GM21717 (cell line): ENCODE data around the gene NT5C2.

Source experiments
- ATAC-seq: cut with Tn5 transposase; IDR thresholded peaks from one replicate; pipeline ENCODE4 v1.9.1; 2021; ENCODE audit warnings: mild to moderate bottlenecking, moderate library complexity; ENCODE audit not compliant: unreplicated experiment

Gene NT5C2

DNA sequence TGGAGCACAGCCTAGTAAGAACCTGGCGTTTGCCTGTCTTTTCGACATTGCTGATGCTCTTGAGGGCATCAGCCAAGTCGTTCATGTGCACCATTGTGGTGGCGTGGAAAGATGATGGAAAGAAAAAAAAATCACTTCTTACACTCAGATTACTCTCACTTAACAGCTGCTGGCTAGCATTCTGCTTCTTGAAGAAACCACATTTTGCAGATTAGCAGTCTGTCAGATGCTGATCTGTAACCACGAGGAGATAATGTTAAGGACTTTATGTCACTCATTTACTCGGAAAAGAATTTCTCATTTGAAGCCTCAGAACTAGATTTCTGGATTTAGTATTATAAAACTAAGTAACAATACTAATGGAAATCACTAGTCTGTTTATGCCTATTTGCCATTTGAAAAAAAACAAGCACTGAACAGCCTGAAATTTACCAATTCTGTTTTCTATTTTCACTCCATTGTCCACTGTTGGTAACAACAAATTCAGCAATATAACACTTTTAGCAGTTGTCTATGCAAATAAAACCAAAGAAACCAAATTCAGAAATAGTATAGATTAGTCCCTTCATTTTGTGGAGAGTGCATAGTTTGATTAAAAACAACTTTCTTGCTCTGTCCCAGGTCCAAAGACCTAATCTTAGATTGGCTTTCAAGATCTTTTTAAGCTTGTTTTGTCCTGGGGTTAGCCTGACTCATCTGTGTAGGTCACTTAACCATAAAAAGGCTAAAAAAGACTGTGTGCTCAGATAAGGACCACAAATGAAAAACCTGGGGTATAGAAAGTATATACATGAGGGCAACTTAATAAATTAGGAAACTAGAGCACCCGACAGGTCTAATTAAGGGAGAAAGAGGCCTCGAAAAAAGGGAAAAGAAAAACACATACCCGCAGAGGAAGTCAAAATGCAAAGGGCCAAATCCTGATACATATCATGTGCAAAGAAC is 67.5 kb downstream of the NT5C2 start:
- ATAC-seq: peak; percentile 79

GRCh38 chr10:103124420-103125096 is 68.5 kb downstream of the NT5C2 start:
- no peak for ATAC-seq

DNA sequence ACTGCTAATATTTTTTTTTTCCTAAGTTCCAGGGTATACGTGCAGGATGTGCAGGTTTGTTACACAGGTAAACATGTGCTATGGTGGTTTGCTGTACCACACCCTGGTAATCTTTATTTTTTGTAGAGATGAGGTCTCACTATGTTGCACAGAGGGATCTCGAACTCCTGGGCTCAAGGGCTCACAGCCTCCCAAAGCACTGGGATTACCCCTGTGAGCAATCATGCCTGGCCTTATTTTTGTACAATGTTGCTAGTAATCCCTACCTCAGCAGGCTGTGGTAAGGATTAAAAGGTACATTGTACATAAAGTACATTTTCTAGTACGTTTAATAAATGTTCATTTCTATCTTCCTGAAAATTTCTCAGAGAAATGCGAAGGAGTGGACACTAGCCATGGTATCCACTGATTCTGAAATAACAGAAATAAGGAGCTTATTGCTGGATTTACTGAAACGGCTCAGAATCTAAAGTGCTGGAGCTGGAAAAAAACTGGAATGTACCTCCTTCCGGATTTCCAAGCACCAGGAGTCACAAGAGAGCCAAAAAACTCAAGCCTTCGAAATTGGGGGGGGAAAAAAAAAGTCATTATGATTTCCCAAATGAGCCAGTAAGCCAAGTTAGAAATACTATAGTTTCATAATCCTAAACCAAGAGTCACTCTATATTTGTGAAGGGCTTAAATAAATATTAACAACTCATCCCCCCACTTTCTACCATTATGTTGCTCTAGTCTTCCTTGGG is 69.6 kb downstream of the NT5C2 start:
- no peak for ATAC-seq

DNA sequence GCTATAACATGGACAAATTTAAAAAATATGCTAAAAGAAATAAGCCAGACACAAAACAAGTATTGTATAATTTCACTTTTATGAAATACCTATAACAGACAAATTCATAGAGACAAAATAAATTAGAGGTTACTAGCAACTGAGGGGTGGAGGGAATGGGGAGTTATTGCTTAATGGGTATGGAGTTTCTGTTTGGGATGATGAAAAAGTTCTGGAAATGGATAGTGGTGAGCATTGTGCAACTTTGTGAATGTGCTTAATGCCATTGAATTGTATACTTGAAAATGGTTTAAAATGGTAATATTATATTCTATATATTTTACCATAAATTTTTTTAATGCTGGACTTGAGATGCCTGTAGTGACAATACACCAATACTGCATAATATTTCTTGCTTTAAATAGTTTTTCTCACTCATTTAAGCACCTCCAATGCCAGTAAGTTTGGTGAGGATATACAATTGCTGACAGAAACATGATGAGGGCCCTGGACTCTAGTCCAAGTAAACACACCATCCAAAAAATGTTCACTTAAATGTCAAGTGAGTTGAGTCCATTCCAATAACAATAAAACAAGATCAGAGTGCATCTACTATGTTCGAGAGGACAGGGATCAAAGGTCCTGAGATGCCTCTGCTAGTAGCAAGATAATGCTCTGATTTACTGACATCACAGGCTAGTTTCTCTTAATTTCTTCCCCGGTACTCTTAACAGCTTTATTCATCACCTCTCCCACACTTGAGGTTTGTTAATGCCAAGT is 71.9 kb downstream of the NT5C2 start:
- no peak for ATAC-seq

GRCh38 chr10:103120546-103120945 is 72.5 kb downstream of the NT5C2 start:
- ATAC-seq: no peak

DNA sequence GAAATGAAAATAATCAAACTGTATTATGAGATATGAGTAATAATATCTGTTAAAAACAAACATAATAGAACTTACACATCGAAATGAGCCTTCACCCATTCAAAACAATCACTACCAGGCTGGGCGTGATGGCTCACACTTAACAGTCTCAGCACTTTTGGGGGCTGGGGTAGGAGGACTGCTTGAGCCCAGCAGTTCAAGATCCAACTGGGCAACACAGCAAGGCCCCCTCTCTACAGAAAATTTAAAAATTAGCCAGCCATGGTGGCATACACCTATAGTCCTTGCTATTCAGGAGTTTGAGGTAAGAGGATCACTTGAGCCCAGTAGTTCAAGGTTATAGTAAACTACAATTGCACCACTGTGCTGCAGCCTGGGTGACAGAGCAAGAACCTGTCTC is 75.8 kb downstream of the NT5C2 start:
- ATAC-seq: no peak

DNA sequence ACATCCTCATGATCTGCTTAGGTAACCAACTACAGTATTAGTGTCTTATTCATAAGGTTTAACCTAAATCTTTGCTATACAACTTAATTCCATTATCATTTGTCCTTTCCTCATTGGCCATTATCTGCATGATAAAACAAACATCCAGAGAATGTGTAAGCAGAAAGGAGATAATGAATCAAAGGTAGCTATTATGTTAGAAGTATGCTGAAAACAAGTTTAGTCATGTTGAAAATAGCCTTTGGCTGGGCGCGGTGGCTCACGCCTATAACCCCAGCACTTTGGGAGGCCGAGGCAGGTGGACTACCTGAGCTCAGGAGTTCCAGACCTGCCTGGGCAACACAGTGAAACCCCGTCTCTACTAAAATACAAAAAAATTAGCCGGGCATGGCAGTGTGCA is 78.2 kb downstream of the NT5C2 start:
- no peak for ATAC-seq

- no peak for ATAC-seq
Measured at GRCh38 chr10:103111918-103112877, 80.9 kb downstream of the NT5C2 start.

- ATAC-seq: no peak
Measured at GRCh38 chr10:103111031-103111917, 81.8 kb downstream of the NT5C2 start.

- ATAC-seq: no peak
Measured at GRCh38 chr10:103110407-103110806, 82.7 kb downstream of the NT5C2 start.

DNA sequence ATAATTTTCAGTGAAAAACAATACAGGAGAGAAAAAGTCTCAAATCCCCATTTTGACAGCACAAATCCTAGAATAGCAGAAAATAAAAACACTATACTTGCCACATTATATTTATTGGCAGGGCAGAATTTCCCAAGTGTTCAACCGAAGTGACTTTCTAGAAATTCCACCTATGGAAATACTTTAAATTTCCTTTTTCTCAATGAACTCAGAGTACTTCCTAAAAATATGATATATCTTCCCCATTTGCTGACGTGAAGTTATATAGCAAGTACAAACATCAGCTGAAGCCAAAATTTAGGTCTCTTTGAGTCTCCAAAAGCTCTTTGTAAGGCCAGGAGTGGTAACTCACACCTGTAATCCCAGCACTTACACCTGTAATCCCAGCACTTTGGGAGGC is 83.3 kb downstream of the NT5C2 start:
- ATAC-seq: no peak

- no peak for ATAC-seq
Measured at GRCh38 chr10:103106539-103106938, 86.5 kb downstream of the NT5C2 start.

GRCh38 chr10:103105462-103105861 is 87.6 kb downstream of the NT5C2 start:
- ATAC-seq: no peak

DNA sequence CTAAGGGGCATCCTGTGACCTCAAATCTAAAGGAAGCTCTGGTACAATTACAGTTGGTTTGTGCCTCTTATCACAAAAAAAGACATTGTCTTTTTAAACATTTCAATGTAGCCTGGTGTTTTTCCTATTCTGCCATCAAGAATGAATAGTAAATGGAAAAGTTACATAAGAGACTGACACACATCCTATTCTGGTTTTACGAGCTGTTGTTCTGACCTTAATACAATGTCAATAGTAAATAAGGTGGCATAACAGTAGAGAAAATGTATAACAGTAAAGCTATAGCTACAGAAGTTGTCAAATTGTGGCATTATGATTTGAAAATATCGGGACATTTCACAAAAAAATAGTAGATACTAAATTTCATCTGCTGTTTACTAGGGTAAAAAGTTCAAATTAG is 88.4 kb downstream of the NT5C2 start:
- no peak for ATAC-seq

GRCh38 chr10:103103989-103104388 is 89.1 kb downstream of the NT5C2 start:
- ATAC-seq: no peak

- no peak for ATAC-seq
Measured at GRCh38 chr10:103102195-103102594, 90.9 kb downstream of the NT5C2 start.

GRCh38 chr10:103100620-103101019 is 92.5 kb downstream of the NT5C2 start:
- no peak for ATAC-seq

- ATAC-seq: no peak
Measured at GRCh38 chr10:103098240-103098639, 94.8 kb downstream of the NT5C2 start.

GRCh38 chr10:103096130-103096529 is 96.9 kb downstream of the NT5C2 start:
- no peak for ATAC-seq
